Myocyte (in vitro differentiated cells): ENCODE measurements around the gene ARG2. TPM values are rescaled to one million over a fixed set of nuclear protein-coding genes. Genes with fewer than 3 reads are reported as not detected.

ENCODE experiments used
- DNase-seq: peaks from one replicate; pipeline ENCODE4 v3.0.0-alpha.2; 2012; ENCODE audit warnings: low read depth
- total RNA-seq: library from RNA; depleted of rRNA; stranded (reverse); fragments of >200 nt; gene quantifications from 2 replicates; pipeline ENCODE4 v1.2.3, GENCODE V29; 2014

Gene ARG2
- total RNA-seq, 1 donor from 2014 or later = 3.8 TPM

GRCh38 chr14:67680121-67680602 lies 60.4 kb downstream of the ARG2 start:
- DNase-seq = peak; percentile 20

DNA sequence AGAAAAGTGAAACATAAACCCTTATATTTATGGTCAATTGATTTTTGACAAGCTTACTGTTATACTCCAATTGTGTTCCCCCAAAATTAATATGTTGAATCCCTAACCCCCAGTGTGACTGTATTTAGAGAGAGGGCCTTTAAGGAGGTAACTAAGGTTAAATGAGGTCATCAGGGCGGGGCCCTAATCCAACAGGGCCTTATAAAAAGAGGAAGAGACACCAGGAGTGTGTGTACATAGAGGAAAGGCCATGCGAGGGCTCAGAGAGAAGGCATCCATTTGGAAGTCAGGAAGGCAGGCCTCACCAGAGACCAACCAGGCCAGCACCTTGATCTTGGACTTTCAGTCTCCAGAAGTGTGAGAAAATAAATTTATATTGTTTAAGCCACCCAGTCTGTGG lies 61.2 kb downstream of the ARG2 start:
- DNase-seq = no peak

- DNase-seq = no peak
These were observed 64.1 kb downstream of the ARG2 start for GRCh38 chr14:67683842-67684241.

- DNase-seq = no peak
These were observed 70.3 kb downstream of the ARG2 start for GRCh38 chr14:67690011-67690410.

DNA sequence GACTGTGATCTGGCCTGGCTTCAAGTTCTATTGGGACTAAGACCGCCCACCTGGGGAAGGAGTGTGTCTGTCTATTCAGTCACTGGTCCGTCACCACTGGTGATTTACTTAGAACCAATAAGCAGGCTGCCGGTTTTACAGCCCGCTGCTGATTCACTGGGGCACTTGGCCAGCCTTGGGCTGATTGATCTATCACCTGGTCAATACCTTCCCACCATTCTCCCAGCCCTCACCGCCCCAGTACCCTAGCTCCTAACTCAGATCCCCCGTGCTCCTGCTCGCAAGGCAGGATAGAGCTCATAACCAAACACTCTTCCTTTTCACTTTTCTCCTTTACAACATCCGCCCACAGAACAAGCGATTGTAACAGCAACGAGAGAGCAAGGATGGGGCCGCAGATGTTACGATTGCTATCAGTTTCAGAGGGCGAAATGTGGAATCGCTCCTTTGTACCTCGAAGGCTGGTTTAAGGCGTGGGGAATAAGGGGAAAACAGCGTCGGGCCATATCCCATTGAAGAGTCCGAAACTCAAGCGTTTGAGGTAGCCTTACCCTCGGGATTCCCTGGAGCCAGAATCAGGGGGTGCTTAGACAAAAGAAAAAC lies 75.2 kb downstream of the ARG2 start:
- peak; percentile 81 for DNase-seq

GRCh38 chr14:67695394-67695949 lies 75.8 kb downstream of the ARG2 start, which contains the start of gene RDH11:
TSS of gene RDH11 (minus strand) at chr14:67695764. CDS start at chr14:67695703, 61 bp downstream.
- peak; percentile 93 for DNase-seq

DNA sequence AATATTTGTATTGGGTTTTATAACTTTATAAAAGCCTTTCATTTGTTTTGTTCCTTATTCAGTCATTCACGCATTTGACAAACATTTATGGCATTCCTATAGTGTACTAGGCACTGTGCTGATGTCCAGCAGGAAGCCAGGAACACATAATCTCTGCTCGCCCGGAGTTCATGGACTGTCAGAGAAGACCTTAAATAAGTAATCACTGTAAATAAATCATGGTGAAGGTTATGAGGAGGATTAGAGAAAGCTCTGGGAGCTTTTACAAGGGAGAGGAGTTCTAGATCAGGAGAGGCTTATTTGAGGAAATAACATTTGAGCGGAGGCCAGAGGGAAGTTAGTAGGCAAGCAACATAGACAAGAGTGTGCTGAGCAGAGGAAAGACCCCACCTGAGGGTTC lies 77.3 kb downstream of the ARG2 start:
- no peak for DNase-seq

GRCh38 chr14:67698179-67698578 lies 78.5 kb downstream of the ARG2 start:
- no peak for DNase-seq

Other genes starting within 250 kb of the ARG2 start
- not detected in 2 replicates for gene PLEK2, start 207.8 kb upstream of the ARG2 start, total RNA-seq
- 1.4 TPM in 2 replicates for gene TMEM229B, start 131.2 kb upstream of the ARG2 start, total RNA-seq
- 0.05 TPM in 1 of 2 replicates, not detected in the other for gene PLEKHH1, start 86.6 kb upstream of the ARG2 start, total RNA-seq
- 8.9 and 14.5 TPM in 2 replicates for gene PIGH, start 19.7 kb upstream of the ARG2 start, total RNA-seq
- gene VTI1B, start 54.7 kb downstream of the ARG2 start, total RNA-seq = 38.4 and 41.6 TPM in 2 replicates
- gene RDH11, start 75.8 kb downstream of the ARG2 start, total RNA-seq = 79.9 and 105 TPM in 2 replicates
- gene RDH12, start 82.0 kb downstream of the ARG2 start, total RNA-seq = 0.16 TPM in 1 of 2 replicates, not detected in the other
- gene ZFYVE26, start 196.7 kb downstream of the ARG2 start, total RNA-seq = 21.9 and 22.5 TPM in 2 replicates
- 7.2 and 70.0 TPM in 2 replicates for gene RAD51B, start 199.9 kb downstream of the ARG2 start, total RNA-seq